ENCODE data around the gene APRT. TPM values are rescaled to one million over a fixed set of nuclear protein-coding genes. Genes with fewer than 3 reads are reported as not detected.

Gene APRT
- total and polyA plus RNA-seq, 9 of the 15 experiments (the other 6 are each of a cell fraction or from before 2014, with no cell fraction given) = 41.7 to 409 (median 146) TPM

DNA sequence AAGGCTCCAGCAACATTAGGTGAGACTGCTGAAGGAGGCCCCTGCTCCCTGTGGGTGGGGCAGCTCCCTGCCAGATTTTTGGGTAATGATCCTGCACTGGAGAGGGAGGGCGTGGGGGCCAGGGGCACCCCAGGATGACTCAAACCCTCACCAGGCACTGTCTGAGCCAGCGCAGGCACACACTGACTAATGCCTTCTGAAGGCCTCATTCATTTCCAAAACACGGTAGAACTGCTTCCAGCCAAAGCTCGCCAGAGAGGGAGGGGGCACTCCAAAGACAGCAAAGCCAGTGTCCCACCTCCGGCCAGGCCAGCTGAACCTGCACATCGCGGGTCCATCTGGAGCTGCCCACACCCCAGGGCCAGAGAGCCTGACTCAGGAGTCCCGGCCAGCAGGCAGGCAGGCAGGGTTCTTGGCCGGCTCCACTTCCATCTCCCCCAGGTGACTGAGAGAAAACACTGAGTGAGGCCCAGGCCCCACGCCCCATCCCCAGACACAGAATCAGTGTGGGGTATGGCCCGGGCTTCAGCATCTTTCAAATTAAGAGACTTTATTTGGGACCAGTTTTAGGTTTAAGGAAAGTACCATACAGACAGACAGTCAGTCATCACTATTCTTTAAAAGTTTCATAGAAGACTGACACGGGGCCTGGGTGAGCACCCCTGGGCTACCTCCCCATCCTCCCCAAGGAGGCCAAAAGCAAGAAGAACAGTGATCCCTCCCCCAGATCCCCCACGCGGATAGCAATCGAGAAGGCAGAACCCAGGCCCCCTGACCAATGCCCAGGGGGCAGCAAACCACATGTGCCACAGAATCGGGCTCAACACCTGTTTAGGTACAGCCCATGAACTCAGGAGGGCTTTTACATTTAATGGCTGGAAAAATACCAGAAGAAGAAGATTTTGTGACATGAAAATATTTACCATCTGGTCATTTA is 29.0 kb downstream of the APRT start (continued):
- TF ChIP-seq, protein P1, sequence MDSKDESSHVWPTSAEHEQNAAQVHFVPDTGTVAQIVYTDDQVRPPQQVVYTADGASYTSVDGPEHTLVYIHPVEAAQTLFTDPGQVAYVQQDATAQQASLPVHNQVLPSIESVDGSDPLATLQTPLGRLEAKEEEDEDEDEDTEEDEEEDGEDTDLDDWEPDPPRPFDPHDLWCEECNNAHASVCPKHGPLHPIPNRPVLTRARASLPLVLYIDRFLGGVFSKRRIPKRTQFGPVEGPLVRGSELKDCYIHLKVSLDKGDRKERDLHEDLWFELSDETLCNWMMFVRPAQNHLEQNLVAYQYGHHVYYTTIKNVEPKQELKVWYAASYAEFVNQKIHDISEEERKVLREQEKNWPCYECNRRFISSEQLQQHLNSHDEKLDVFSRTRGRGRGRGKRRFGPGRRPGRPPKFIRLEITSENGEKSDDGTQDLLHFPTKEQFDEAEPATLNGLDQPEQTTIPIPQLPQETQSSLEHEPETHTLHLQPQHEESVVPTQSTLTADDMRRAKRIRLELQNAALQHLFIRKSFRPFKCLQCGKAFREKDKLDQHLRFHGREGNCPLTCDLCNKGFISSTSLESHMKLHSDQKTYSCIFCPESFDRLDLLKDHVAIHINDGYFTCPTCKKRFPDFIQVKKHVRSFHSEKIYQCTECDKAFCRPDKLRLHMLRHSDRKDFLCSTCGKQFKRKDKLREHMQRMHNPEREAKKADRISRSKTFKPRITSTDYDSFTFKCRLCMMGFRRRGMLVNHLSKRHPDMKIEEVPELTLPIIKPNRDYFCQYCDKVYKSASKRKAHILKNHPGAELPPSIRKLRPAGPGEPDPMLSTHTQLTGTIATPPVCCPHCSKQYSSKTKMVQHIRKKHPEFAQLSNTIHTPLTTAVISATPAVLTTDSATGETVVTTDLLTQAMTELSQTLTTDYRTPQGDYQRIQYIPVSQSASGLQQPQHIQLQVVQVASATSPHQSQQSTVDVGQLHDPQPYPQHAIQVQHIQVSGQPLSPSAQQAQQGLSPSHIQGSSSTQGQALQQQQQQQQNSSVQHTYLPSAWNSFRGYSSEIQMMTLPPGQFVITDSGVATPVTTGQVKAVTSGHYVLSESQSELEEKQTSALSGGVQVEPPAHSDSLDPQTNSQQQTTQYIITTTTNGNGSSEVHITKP (IDR thresholded peaks at IDR 0.05; ENCODE audit: partially characterized antibody) = peak; percentile 22
- TF ChIP-seq POLR2G (IDR thresholded peaks at IDR 0.05; ENCODE audit: low read depth, low read length) = peak; percentile 74
- TF ChIP-seq, protein P2, sequence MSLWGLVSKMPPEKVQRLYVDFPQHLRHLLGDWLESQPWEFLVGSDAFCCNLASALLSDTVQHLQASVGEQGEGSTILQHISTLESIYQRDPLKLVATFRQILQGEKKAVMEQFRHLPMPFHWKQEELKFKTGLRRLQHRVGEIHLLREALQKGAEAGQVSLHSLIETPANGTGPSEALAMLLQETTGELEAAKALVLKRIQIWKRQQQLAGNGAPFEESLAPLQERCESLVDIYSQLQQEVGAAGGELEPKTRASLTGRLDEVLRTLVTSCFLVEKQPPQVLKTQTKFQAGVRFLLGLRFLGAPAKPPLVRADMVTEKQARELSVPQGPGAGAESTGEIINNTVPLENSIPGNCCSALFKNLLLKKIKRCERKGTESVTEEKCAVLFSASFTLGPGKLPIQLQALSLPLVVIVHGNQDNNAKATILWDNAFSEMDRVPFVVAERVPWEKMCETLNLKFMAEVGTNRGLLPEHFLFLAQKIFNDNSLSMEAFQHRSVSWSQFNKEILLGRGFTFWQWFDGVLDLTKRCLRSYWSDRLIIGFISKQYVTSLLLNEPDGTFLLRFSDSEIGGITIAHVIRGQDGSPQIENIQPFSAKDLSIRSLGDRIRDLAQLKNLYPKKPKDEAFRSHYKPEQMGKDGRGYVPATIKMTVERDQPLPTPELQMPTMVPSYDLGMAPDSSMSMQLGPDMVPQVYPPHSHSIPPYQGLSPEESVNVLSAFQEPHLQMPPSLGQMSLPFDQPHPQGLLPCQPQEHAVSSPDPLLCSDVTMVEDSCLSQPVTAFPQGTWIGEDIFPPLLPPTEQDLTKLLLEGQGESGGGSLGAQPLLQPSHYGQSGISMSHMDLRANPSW (CRISPR knock-in tag; IDR thresholded peaks at IDR 0.05) = no peak
